Kidney (tissue), 14 donors: Measurements from ENCODE around the gene ANKMY1. TPM values are rescaled to one million over a fixed set of nuclear protein-coding genes. Genes with fewer than 3 reads are reported as not detected.
A peak's percentile ranks its signal among the peaks of the same experiment; 100 is the strongest.

Experiments used
- DNase-seq, 5 donors: peaks; one replicate each; pipeline ENCODE4 v3.0.0-alpha.2; 2013 to 2020
- FAIRE-seq: peaks from 2 replicates; lab custom pipeline; 2012; peaks lifted over from hg19 to GRCh38; lab: Jason Lieb, UNC
- H3K27ac ChIP-seq, 2 donors: one replicate each; pipeline ENCODE4 v1.7.0; 2013; ENCODE audit warnings: low read depth in 2 of 2, low read length in 2 of 2, inconsistent platforms in 1 of 2
- H3K27me3 ChIP-seq: one replicate; pipeline ENCODE4 v1.7.1; 2013; ENCODE audit warnings: low read length, inconsistent platforms; ENCODE audit not compliant: control insufficient read depth, insufficient read depth
- H3K36me3 ChIP-seq, 3 donors: one replicate each; pipeline versions ENCODE4 v1.7.0 to v1.7.1; 2013; ENCODE audit warnings: low read length in 3 of 3, control low read depth in 1 of 3, inconsistent platforms in 1 of 3; ENCODE audit not compliant: insufficient read depth in 3 of 3, control insufficient read depth in 2 of 3
- H3K4me1 ChIP-seq, 3 donors: one replicate each; pipeline versions ENCODE4 v1.7.0 to v1.7.1; 2013; ENCODE audit warnings: low read length in 3 of 3, inconsistent platforms in 1 of 3, low read depth in 1 of 3; ENCODE audit not compliant: control insufficient read depth in 2 of 3, insufficient read depth in 2 of 3
- H3K4me3 ChIP-seq, 3 donors: one replicate each; pipeline versions ENCODE4 v1.7.0 to v1.8.1; 2013; ENCODE audit warnings: low read length in 3 of 3, control low read depth in 1 of 3, inconsistent platforms in 1 of 3
- H3K9ac ChIP-seq, 3 donors: one replicate each; pipeline versions ENCODE4 v1.7.0 to v1.7.1; 2013; ENCODE audit warnings: low read length in 3 of 3, control low read depth in 1 of 3, inconsistent platforms in 1 of 3
- H3K9me3 ChIP-seq, 3 donors: one replicate each; pipeline versions ENCODE4 v1.7.0 to v1.7.1; 2013; ENCODE audit warnings: low read length in 3 of 3, control low read depth in 1 of 3, inconsistent platforms in 1 of 3; ENCODE audit not compliant: control insufficient read depth in 2 of 3, insufficient read depth in 1 of 3
- intact Hi-C: fragments of 100-400 bp; cut with DNase I; formaldehyde crosslinking; loops from one replicate; pipeline ENCODE4 v1.11.1; 2022
- polyA plus RNA-seq: library from polyadenylated mRNA; stranded (reverse); fragments of 350-450 nt; fragmentation: Illumina TruSeq; extraction: RNeasy Lipid Tissue Mini Kit (QIAGEN cat#74804); gene quantifications from one replicate; pipeline ENCODE4 v1.2.3, GENCODE V29; 2014; ENCODE audit warnings: low read depth, low replicate concordance; ENCODE audit not compliant: insufficient read depth
- total RNA-seq: library from RNA; stranded (reverse); fragmentation: NEBNext Ultra II Directional; extraction: Animal tissue kit (Norgen Biotek cat#: 25700); gene quantifications from one replicate; pipeline ENCODE4 v1.2.1, GENCODE V29; 2021
- TF ChIP-seq, protein P1 (sequence below): IDR thresholded peaks from 3 replicates; pipeline ENCODE4 v1.5.1; 2012; ENCODE audit warnings: mild to moderate bottlenecking, moderate library complexity, borderline replicate concordance; ENCODE audit not compliant: insufficient read depth; ENCODE audit errors: extremely low read depth
- donor health status: control.
- donor health status: control.
- donor health status: control.
- donor health status: control.
- donor health status: control.
- donor health status: DM: yes; HTN: yes; CAD: no.
- donor health status: Normal renal cell carcinoma (clear cell type).

Gene ANKMY1
- total and polyA plus RNA-seq, 2 donors from 2014 or later, result 3.0 to 22.1 TPM

DNA sequence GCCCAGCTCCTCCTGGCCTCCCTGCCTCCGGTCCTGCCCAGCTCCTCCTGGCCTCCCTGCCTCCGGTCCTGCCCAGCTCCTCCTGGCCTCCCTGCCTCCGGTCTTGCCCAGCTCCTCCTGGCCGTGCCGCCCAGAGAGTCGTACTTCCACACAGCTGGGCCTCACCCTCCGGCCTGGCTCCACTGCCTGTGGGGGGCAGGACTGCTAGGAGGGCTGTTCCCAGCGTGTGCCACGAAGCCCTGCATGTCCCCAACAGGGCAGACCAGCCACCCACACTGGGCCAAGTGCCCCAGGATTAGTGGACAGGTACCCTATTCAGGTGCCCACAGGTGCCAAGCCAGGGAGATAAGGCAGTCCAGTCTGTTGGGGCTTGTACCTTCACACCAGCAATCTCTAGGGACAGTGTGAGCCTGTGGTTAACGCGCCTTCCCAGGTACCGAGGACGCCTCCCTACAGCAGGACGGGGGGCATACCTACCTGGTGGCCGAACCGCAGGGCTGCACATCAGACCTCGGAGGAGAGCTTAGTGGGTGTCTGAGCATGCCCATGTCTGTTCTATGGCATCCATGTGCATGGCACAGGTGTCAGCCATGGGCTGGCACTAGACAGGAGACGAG lies 117.0 kb downstream of the ANKMY1 start:
- H3K9ac ChIP-seq, result no peak overlapping the region
- peak in 2 of 5 donors; percentile 29 to 75 for DNase-seq
- H3K36me3 ChIP-seq, result no peaks in the 10 kb centered on the region
- peaks cover 0 to 9% (median 3%) of the 10 kb centered on the region in 3 donors for H3K4me1 ChIP-seq
- no peak overlapping the region for H3K4me3 ChIP-seq
- no peak overlapping the region for H3K27ac ChIP-seq
- TF ChIP-seq, protein P1, sequence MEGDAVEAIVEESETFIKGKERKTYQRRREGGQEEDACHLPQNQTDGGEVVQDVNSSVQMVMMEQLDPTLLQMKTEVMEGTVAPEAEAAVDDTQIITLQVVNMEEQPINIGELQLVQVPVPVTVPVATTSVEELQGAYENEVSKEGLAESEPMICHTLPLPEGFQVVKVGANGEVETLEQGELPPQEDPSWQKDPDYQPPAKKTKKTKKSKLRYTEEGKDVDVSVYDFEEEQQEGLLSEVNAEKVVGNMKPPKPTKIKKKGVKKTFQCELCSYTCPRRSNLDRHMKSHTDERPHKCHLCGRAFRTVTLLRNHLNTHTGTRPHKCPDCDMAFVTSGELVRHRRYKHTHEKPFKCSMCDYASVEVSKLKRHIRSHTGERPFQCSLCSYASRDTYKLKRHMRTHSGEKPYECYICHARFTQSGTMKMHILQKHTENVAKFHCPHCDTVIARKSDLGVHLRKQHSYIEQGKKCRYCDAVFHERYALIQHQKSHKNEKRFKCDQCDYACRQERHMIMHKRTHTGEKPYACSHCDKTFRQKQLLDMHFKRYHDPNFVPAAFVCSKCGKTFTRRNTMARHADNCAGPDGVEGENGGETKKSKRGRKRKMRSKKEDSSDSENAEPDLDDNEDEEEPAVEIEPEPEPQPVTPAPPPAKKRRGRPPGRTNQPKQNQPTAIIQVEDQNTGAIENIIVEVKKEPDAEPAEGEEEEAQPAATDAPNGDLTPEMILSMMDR, result no peak
- H3K9me3 ChIP-seq, result no peaks in the 10 kb centered on the region
- no peaks in the 10 kb centered on the region for H3K27me3 ChIP-seq
- no peak for FAIRE-seq
- intact Hi-C loops, result no loop called here

DNA sequence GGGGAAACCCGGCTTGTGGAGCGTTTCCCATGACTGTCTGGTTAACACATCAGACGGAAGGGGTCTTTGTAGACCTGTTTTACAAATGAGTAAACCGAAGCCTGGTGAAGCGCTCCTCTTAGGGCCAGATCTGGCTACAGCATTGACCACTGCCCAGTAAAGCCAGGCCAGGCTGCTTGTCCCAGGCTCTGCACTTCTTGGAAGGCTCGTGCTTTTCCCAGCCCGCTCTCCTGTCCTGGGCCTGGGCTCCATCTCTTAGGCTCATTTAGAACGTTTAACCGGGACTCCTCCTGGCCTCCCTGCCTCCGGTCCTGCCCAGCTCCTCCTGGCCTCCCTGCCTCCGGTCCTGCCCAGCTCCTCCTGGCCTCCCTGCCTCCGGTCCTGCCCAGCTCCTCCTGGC lies 117.5 kb downstream of the ANKMY1 start:
- no peak overlapping the region for H3K9ac ChIP-seq
- TF ChIP-seq, protein P1, result no peak

DNA sequence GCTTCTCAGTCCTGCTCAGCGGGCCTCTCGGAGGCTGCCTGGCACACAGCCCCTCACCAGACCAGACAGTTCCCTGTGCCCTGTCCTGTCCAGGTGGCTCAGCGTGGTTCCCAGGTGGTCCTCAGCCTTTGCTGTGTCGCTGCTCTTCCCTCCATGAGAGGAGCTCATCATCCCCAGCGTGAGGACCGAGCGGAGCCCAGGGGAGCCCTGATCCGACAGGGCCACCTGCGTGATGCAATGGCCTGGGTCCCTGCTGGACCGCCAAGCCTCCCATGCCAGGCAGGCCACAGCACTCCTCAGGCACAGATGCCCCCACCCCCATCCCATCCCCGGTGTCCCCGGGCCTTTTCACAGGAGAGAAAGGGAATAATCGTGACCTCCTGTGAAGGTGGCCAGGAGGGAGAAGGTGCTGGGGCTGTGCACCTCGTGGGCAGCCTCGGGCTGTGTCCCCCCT lies 118.1 kb downstream of the ANKMY1 start:
- H3K9me3 ChIP-seq, result no peaks in the 10 kb centered on the region
- intact Hi-C loops, result loop anchor here (5.0 kb wide), 1 partner anchor 207 kb away; no protein-coding TSS in a partner anchor
- DNase-seq, result peak in 2 of 5 donors; percentile 42 to 62
- no peaks in the 10 kb centered on the region for H3K27me3 ChIP-seq
- H3K9ac ChIP-seq, result no peak overlapping the region
- H3K27ac ChIP-seq, result no peak overlapping the region
- H3K36me3 ChIP-seq, result no peaks in the 10 kb centered on the region
- no peak overlapping the region for H3K4me3 ChIP-seq
- FAIRE-seq, result no peak
- H3K4me1 ChIP-seq, result peaks cover 0 to 9% (median 3%) of the 10 kb centered on the region in 3 donors
- TF ChIP-seq, protein P1, result no peak

More for the DNA sequence above, 117.5 kb downstream of the ANKMY1 start:
- FAIRE-seq (no peak), DNase-seq (peak in 1 of 5 donors; percentile 26)
- H3K9me3 ChIP-seq, result no peaks in the 10 kb centered on the region
- H3K36me3 ChIP-seq, result no peaks in the 10 kb centered on the region
- no peaks in the 10 kb centered on the region for H3K27me3 ChIP-seq
- H3K27ac ChIP-seq, result no peak overlapping the region
- no peak overlapping the region for H3K4me3 ChIP-seq
- peaks cover 0 to 9% (median 3%) of the 10 kb centered on the region in 3 donors for H3K4me1 ChIP-seq
- intact Hi-C loops, result no loop called here
